GM19238 (cell line): ENCODE data around the gene SYNE2.

Experiments
- DNase-seq: peaks from one replicate; pipeline ENCODE4 v3.0.0; 2011; ENCODE audit warnings: low spot score; ENCODE audit not compliant: insufficient read length

The SYNE2 gene

DNA sequence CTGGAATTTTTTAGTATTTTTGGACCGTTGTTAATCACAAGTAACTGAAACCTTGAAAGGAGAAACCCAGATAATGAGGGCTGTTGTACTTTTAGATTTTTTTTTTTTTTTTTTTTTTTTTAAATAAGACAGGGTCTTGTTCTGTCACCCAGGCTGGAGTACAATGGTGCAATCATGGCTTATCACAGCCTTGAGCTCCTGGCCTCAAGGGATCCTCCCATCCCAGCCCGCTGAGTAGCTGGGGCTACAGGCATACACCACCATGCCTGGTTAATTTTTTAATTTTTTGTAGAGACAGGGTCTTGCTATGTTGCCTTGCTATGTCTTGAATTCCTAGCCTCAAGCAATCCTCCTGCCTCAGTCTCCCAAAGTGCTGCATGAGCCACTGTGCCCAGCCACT is 211.6 kb downstream of the SYNE2 start:
- DNase-seq = no peak

DNA sequence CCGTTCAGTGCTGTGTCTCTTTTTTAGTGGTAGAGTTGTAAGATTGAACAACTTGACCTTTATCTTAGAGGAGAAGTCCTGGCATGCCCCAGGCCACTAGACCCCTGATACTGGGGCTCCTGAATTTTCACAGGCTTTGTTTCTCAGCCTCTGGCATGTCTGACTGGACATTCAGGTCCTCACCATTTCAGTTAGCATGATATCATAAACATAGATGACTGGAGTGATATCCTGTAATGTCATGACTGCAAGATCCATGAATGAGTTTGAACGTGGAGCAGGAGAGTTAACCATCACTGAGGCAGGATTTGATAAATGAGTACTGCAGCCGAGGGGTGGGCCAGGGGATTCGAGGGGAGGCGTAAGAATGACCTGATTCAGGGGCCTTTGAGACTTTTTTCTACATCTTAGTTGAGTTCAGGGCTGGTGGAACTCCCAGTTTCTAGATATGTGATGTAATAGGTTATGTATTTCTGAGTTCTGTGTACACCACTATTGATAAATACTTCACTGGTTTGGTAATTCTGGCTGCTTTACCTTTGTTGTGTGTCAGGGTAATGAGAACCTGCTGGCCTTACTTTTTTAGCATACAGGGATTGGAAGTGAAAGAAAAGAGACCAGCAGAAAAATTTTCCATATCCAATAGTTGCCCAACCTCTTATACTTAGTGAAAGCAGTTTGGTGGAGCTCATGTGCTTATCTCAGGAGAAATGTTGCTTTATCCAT is 217.0 kb downstream of the SYNE2 start:
- no peak for DNase-seq

DNA sequence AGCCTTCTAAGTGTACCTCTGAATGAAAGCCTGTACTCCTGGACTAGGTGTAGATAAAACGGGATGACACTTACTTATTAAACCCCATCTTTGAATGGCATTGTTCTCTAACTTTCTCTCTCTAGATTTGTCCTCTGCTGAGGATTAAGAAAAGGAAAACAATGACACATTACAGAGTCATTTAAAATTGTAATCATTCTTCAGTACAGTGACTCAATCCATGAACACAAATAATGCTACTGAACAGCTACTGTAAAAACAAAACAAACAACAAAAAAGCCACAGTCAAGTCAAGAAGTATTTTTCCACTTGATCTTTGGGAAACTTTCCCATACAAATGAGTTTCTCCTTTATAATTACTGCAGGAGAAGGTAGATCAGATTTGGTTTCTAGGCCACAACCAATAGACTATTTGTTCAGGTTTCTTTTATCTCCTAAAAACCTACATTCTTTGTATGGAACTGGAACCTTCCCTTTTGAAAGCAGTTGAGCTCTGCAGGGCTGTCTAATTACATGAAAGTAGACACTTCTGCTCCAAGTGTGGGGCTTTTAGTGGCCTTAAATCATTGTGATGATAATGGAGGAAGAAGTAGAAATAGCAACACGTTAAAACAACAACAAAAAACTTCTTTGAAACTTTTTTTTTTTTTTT is 222.3 kb downstream of the SYNE2 start:
- DNase-seq = no peak

DNA sequence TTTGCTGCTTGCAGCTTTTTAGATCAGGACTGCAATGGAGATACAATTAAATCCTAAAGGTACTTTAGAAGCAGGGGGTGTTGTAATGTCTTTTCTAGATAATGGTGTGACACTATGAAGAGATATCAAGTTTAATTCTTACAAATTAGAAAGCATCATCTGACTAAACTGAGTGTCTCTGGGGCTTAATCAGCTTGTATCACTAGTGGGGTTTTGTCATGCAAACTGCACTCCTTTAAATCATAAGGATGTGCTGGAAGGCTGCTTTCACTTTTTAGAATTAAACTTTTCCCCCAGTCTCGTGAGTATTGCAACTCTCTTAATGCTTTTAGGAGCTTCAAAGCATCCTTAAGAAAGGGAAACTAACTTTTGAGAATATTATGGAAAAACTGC is 222.8 kb downstream of the SYNE2 start:
- no peak for DNase-seq

DNA sequence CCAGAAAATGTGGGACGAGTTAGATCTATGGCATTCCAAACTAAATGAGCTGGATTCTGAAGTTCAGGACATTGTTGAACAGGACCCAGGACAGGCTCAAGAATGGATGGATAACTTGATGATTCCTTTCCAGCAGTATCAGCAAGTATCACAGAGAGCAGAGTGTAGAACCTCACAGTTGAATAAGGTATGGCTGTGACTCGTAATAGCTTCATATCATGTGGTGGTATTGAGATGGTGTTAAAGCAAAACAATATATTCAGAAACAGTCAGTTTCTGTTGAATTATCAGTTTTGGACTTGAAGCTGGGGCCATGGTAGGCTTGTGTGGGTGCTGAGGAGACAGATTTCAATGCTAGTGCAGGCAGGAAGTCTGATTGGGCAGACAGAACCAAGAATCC is 227.6 kb downstream of the SYNE2 start:
- DNase-seq = no peak

DNA sequence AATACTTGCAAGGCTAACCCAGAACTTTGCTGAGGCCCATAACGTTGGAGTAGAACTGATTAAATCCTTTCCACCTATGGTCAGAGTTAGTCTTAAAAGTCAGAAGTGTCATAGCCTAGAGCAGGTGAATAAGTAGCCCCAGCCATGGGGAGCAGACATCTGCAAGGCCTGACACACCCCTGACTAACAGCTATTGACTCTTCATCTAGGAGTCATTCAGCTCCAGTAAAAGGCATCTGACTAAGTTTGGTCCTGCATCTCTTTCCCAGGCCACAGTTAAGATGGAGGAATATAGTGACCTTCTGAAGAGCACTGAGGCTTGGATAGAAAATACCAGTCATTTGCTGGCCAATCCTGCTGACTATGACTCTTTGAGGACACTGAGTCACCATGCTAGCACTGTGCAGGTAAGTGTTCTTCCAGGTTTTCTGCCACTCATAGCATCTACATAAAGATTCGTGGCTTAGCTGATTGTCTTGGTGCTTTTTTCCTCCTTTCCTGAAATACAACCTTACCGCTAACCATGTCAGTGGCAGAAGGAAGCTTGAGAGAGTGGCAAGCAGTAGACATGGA is 228.5 kb downstream of the SYNE2 start:
- DNase-seq = no peak

DNA sequence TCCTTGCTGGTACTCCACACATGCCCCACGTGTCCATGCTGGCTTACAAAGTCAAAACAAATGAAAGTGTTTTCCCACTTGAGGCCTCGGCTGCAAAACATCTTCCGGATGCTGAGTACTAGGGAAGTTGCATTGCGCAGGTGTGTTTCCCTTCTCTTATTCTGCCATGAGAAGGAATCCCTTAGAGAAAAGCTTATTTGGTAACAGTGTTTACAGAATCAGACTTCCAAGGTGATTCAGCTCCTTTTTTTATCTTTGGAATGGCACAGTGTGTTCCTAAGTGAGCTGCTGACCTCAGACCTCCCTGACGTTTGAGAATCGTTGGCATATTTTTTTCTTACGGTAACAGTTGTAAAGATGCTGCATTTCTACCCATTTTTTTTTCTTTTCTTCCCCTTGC is 230.0 kb downstream of the SYNE2 start:
- DNase-seq = no peak

DNA sequence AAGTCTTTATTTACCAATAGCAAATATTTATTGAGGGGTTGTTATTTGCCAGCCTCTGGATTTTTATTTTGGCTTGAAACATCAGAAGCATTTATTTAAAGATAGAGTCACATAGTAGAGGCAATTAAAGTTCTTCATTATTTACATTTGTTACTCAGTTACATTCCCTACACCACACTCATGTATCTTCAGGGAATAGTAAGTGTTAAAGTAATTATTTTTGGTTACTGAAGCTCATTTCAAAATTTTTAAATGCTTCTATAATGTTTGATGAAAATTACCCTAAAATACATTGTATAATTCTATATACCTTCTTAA is 235.8 kb downstream of the SYNE2 start:
- DNase-seq = no peak

DNA sequence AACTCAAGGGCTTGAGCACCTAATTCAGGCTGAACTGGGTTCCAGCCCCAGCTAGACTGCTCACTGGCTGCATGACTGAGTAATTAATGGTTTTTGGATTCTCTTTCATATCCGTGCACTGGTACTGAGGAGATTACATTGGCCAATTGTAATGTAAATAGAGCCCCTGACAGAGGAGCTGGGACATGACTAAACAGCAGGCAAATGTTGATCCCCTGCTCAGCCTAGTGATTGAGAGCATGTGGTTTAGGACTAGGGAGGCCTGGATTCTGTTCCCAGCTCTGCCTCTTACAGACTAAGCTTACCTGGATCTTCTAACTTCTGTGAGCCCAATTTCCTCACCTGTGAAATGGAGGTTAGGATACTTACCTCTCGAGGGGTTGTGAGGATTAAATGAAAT is 237.1 kb downstream of the SYNE2 start:
- DNase-seq = no peak

DNA sequence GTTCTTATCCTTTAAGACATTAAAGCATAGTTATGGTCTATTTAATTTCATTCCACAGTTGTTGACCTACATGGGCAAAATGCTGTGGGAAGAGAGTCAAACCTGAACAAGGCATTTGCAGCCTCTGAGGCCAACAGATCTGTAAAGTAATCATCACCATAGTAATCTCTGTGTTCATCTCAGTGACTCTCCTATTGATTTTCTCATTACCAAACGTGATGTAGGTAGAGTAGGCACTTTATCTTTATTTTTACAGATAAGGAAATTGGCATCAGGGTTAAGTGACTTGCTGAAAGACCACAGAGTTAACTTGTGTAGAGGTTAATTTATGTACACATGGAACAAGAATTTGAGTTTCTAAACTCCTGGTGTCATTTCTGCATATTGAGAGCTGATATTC is 238.4 kb downstream of the SYNE2 start:
- no peak for DNase-seq

DNA sequence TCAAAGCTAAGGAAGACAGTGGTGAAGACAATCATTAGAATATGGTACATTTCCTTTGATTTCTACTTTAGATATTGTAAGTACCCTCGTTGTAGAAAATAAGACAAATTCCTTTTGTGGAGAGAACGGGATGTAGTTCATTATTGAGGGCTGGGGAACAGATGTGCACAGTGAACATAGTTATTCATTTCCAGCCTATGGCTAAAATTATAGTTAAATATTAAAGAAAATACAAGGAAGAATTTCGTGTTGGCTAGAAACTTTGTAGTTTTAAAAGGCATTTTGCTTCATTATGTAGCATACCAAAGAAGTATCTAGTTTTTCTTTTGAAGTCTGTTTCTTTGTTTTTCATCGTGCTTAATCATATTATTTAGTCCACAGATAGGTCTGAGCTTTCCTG is 239.5 kb downstream of the SYNE2 start:
- DNase-seq = no peak

DNA sequence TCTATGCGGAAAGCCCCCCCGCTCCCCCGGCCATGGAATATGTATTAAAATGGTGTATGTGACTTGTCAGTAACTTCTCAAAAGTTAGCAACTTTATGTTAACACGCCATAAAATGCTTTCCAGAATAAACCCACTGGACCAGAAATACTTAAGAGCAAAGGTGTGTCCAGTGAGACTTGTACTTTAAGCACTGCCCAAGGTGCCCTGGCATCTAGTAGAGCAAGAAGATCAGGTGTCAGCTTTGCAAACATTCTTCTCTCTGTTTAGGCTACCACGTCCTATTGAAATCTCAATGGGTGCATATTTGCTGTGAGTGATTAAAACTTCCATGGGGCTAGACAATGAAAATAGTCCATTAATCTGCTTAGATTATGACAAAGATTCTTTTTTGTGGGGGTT is 240.1 kb downstream of the SYNE2 start:
- DNase-seq = no peak

DNA sequence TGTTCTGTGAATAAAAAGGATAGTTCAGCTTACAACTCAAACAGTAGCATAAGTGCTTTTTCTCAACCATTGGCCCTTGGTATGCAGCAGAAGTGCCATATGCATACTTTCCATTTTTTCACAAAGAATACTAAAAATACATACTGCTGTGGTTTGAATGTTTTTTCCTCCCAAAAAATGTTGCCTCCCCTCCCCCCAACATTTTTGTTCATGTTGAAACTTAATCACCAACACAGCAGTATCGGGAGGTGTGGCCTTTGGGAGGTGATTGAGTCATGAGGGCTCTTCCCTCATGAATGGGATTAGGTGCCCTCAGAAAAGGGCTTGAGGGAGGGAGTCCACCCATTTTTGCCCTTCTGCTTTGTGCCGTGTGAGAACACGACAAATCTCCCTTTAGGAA is 242.8 kb downstream of the SYNE2 start:
- DNase-seq = no peak

DNA sequence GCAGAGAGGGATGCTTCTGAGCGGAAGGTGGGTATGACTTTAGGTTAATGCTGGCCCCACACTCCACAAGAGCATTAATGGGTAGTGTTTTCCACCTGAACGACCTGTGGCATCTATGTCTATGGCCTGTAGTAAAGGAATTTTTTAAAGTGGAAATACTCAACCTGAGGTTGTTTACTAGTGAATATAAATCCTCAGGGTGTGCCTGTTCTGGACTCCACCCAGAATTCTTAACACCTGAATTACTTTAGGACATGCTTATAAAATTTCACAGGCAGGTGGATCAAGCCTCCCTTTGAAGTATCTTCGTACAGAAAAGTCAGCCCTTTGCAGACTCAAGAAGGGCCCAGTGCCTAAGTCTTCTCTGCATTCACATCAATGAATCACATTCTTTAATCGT is 245.3 kb downstream of the SYNE2 start:
- no peak for DNase-seq

DNA sequence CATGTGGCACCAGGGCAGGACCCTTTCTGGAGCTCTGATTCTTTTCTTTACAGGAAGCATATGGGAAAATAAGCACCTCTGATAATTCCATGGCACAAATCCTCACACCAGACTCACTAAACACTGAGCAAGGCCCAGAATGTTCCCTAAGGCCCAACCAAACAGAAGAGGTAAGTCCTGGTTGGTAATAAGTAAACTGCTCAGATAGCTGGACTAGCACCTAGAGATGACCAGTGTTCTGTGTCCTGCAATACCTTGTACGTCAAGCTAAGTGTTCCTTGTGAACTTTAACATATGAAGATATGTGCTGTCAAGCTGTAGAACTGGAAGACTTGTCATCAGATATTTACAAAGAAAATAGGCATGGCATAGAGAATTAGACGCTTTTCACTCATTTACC is 254.6 kb downstream of the SYNE2 start:
- DNase-seq = no peak

DNA sequence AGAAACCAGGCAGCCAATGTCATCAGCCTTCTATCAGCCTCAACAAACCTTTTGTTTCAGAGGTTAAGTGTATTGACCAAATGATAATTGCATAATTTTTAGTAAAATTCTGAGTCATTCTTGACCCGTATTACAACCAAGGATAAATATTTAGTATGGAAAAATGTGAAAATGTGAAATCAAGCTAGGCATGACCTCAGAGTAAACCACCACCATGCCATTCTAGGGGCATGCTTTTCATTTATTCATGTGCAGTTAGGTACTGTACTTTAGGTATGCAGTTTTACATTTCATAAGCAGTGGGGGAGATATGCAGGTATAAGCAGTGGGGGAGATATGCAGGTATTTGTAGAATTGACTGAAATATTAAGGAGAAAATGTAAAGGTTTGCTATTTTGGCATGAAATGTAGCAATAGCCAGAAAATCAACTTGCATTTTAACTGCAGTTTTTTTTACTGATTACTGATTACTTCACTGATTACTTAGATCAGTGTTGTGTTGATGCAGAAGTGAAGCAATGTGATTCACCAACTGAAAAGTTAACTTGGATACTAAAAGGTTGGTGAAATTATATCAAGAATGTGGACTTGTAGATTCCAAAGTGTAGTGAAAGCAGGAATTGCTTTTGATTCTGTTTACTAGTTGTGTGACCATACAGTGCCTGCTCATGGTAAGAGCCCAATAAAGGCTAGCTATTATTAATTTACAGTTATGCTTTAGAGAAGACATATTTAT is 257.2 kb downstream of the SYNE2 start:
- no peak for DNase-seq

DNA sequence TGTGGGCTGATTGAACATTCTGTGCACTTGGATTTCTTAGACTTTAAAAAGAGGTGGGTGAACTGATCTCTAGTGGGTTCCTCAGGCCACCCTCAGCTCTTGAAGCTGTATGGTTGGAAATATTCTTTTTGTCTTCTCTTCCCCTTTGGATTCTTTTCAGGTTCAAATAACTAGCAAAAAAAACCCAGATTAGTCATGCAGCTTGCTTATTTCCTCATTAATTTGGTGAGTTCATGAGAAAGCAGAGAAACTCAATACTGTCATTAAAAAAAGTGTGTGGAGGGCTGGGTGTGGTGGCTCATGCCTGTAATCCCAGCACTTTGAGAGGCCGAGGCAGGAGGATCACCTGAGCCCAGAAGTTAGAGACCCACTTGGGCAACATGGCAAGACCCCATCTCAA is 258.0 kb downstream of the SYNE2 start:
- DNase-seq = no peak

DNA sequence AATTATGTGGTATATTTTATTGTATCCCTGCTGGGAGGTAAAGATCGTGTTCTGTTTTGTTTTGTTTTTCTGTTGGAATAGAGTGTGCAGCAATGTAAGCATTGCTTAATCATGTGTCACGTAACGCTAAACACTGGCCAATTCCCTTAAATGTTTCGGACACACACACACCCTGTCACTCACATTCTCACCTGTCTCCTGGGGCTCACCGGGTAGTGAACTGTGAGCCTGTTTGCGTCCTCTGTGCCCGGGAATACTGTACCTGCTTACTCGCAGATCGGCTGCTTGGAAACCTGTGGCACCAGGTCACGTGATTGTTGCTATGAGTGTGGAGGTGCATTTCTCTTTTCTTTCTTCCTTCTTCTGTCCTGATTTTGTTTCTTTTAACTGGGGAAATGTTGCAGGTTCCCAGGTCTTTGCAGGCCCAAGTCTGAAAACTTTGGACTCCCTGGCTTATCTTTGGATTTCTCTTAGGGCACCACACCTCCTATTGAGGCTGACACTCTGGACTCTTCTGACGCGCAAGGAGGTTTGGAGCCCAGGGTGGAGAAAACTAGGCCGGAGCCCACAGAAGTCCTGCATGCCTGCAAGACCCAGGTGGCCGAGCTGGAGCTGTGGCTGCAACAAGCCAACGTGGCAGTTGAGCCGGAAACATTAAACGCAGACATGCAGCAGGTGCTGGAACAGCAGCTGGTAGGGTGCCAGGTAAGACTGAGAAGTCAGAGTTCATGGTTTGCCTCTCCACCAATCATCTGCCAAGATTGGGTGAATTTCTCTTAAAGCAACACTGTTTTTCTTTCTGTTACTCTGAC is 260.3 kb downstream of the SYNE2 start:
- DNase-seq = no peak

DNA sequence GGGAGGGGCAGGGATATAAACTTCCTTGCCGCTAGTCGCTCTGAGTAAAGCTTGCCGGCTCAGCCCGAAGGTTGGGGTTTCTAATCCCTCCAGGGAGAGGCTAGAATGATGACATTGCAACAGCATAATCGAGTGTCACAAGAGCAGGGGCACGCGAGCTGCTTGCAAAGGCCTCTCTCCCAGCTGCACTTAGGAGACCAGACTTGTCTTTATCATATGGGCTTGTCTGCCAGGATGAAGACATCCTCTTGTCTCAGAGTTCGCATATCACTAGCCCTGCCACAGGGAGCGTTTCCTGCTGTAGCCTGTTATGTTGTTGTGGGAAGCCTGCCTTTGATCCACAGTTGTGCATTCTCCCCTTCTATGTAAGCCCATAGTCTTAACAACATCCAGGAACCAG is 261.4 kb downstream of the SYNE2 start:
- DNase-seq = no peak

DNA sequence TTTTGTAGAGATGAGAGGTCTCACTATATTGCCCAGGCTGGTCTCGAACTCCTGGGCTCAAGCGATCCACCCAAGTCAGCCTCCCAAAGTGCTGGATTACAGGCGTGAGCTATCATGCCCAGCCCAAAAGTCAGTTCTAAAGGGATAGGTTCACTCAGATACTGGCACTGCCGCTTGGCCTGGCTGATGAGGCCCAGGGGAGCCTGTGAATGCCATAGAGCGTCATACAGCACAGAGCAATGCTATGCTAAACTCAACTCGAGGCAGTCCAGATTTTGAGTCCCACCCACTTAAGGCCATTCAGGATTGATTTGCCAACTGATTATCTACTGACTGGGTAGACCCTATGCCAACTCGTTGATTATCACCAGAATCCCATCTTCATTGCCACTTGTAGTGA is 262.0 kb downstream of the SYNE2 start:
- no peak for DNase-seq

DNA sequence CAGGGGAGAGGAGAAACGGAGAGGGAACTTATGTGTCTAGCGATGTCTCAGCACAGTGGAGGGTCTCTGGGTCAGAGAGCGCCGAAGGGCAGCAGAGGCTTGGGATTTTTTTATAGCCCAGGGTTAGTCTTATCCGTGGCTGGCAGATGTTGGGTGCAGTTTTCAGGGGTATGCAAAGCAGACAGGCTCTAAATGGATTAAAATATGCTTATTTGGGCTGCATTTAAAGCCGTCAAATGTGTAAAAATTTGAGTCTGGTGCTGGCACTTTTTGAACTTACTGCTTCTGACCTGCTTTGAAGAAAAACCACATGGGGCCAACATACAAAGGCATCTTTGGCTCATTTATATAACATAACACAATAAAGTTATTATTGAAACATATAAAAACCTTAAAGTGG is 262.6 kb downstream of the SYNE2 start:
- DNase-seq = no peak
